Endodermal cell (in vitro differentiated cells): ENCODE measurements around the gene KIAA1755. TPM values are rescaled to one million over a fixed set of nuclear protein-coding genes. Genes with fewer than 3 reads are reported as not detected.
"Not testable (repeated sequence)": the region's sequence is repeated elsewhere in the genome, so short reads cannot be mapped to it uniquely, and the experiment has no call there.

Source experiments
- DNase-seq: peaks from one replicate; pipeline ENCODE4 v3.0.0-alpha.2; 2017
- H3K27ac ChIP-seq: 2 replicates; pipeline ENCODE4 v1.5.1; 2013; ENCODE audit warnings: mild to moderate bottlenecking, low read depth, low read length, moderate library complexity
- H3K27me3 ChIP-seq: 2 replicates; pipeline ENCODE4 v1.6.1; 2013; ENCODE audit warnings: mild to moderate bottlenecking, low read length, moderate library complexity; ENCODE audit not compliant: insufficient read depth, control insufficient read depth, poor library complexity, severe bottlenecking
- H3K36me3 ChIP-seq: 2 replicates; pipeline ENCODE4 v1.7.0; 2013; ENCODE audit warnings: mild to moderate bottlenecking, low read length, moderate library complexity; ENCODE audit not compliant: control insufficient read depth, insufficient read depth
- H3K4me1 ChIP-seq: one replicate; pipeline ENCODE4 v1.7.0; 2013; ENCODE audit warnings: low read length; ENCODE audit not compliant: control insufficient read depth, insufficient read depth
- H3K4me3 ChIP-seq: 2 replicates; pipeline ENCODE4 v1.5.1; 2013; ENCODE audit warnings: mild to moderate bottlenecking, low read length, moderate library complexity
- H3K9ac ChIP-seq: 2 replicates; pipeline ENCODE4 v1.6.1; 2013; ENCODE audit warnings: mild to moderate bottlenecking, low read length, moderate library complexity; ENCODE audit not compliant: poor library complexity, severe bottlenecking; ENCODE audit errors: extremely low read depth
- H3K9me3 ChIP-seq: 2 replicates; pipeline ENCODE4 v1.6.1; 2013; ENCODE audit warnings: mild to moderate bottlenecking, low read length, moderate library complexity; ENCODE audit not compliant: control insufficient read depth
- H3K27ac Mint-ChIP-seq: 2 replicates; pipeline ENCODE4 v1.8.0; 2020; ENCODE audit warnings: mixed read lengths
- H3K27me3 Mint-ChIP-seq: 2 replicates; pipeline ENCODE4 v1.8.0; 2021; ENCODE audit warnings: mild to moderate bottlenecking, mixed read lengths; ENCODE audit not compliant: insufficient read depth
- H3K36me3 Mint-ChIP-seq: 2 replicates; pipeline ENCODE4 v1.8.0; 2020; ENCODE audit warnings: low read depth, mixed read lengths
- H3K4me1 Mint-ChIP-seq: 2 replicates; pipeline ENCODE4 v1.8.0; 2020; ENCODE audit warnings: mixed read lengths
- H3K4me3 Mint-ChIP-seq: 2 replicates; pipeline ENCODE4 v1.8.0; 2020; ENCODE audit warnings: mild to moderate bottlenecking, moderate library complexity, mixed read lengths
- H3K9me3 Mint-ChIP-seq: 2 replicates; pipeline ENCODE4 v1.8.0; 2020; ENCODE audit warnings: mild to moderate bottlenecking, mixed read lengths
- WGBS, 2 experiments: methylation state at CpG; one replicate each; pipeline versions ENCODE4 v1.1.5 to v1.1.7; 2013; ENCODE audit warnings: missing lambda C conversion rate in 2 of 2, mixed read lengths in 1 of 2; ENCODE audit not compliant: insufficient coverage in 1 of 2, insufficient read length in 1 of 2; 5-methylcytosine and 5-hydroxymethylcytosine counted together
- total RNA-seq, 2 donors: library from RNA; stranded (reverse); fragmentation: NEBNext Ultra II Directional in 1 of 2; extraction: Animal tissue kit (Norgen Biotek cat#: 25700) in 1 of 2; gene quantifications; 2 replicates in 1 of 2; 3 replicates in 1 of 2; pipeline ENCODE4 v1.2.1, GENCODE V29; 2021
- TF ChIP-seq, protein P1 (sequence below): fragments of 200-600 bp; sonication (generic); conservative IDR thresholded peaks from 2 replicates; pipeline ENCODE4 v1.5.0; 2021; ENCODE audit warnings: antibody characterized with exemption, mild to moderate bottlenecking

The KIAA1755 gene
- total RNA-seq, 2 donors from 2014 or later: not detected

DNA sequence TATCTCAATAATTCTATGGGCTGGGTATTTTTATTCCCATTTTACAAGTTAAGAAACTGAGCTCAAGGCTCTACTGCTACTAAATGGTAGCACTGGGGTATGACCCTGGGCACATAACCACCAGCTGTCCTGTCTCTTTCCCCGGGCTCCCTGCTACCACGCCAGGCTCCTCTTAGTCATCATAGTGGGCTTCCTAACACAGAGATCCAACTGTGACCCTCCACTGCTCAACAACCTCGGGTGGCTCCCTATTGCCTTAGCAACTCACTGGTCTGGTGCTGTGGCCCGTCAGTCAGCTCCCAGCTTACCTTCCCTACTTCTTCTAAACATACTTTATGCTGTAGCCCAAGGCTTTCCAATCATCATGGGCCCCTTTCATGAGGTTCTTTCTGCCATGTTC lies 4.5 kb downstream of the KIAA1755 start:
- Histone ChIP-seq H3K27ac (no peak overlapping the region), H3K9me3 (no peaks in the 10 kb centered on the region), H3K4me1 (no peaks in the 10 kb centered on the region), H3K36me3 (no peaks in the 10 kb centered on the region), H3K4me3 (no peak overlapping the region), H3K9ac (no peak overlapping the region), H3K27me3 (peaks cover 22% of the 10 kb centered on the region)
- TF ChIP-seq, protein P1, sequence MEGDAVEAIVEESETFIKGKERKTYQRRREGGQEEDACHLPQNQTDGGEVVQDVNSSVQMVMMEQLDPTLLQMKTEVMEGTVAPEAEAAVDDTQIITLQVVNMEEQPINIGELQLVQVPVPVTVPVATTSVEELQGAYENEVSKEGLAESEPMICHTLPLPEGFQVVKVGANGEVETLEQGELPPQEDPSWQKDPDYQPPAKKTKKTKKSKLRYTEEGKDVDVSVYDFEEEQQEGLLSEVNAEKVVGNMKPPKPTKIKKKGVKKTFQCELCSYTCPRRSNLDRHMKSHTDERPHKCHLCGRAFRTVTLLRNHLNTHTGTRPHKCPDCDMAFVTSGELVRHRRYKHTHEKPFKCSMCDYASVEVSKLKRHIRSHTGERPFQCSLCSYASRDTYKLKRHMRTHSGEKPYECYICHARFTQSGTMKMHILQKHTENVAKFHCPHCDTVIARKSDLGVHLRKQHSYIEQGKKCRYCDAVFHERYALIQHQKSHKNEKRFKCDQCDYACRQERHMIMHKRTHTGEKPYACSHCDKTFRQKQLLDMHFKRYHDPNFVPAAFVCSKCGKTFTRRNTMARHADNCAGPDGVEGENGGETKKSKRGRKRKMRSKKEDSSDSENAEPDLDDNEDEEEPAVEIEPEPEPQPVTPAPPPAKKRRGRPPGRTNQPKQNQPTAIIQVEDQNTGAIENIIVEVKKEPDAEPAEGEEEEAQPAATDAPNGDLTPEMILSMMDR: no peak
- WGBS, 2 experiments: 86 to 92% methylated on average over 4 of the region's 4 CpGs
- Mint-ChIP-seq H3K36me3 (no peaks in the 10 kb centered on the region), H3K27ac (no peak overlapping the region), H3K9me3 (no peaks in the 10 kb centered on the region), H3K27me3 (peaks cover 19% of the 10 kb centered on the region), H3K4me3 (no peak overlapping the region), H3K4me1 (peaks cover 9% of the 10 kb centered on the region)
- DNase-seq: no peak

DNA sequence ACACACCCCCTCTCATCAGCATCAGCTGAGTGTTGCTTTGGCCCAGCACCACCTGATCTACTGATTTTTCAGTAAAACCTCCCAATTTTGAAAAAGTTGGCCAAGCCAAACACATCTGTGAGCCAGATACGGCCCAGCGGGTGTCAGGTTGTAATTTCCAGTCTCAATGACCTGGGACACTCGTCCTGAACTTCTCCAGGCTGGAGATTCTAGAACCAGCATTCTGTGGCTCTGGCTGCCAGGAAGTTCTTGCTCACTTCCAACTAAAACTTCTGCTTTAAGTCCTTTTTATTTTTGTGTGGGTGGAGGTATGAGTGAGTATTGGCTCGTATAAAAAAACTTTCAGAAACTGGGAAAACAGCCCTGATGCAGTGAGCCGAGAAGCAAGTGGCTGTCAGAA lies 5.1 kb downstream of the KIAA1755 start:
- Mint-ChIP-seq H3K9me3 (no peaks in the 10 kb centered on the region), H3K36me3 (no peaks in the 10 kb centered on the region), H3K4me1 (peaks cover 9% of the 10 kb centered on the region), H3K27me3 (peaks cover 14% of the 10 kb centered on the region), H3K4me3 (no peak overlapping the region), H3K27ac (no peak overlapping the region)
- H3K4me3 ChIP-seq: no peak overlapping the region
- DNase-seq: no peak
- WGBS, 2 experiments: 89 to 91% methylated on average over 5 of the region's 5 CpGs
- H3K9me3 ChIP-seq: no peaks in the 10 kb centered on the region
- TF ChIP-seq, protein P1: no peak
- no peaks in the 10 kb centered on the region for H3K4me1 ChIP-seq
- H3K27ac ChIP-seq: no peak overlapping the region
- H3K36me3 ChIP-seq: no peaks in the 10 kb centered on the region
- peaks cover 17% of the 10 kb centered on the region for H3K27me3 ChIP-seq
- no peak overlapping the region for H3K9ac ChIP-seq

DNA sequence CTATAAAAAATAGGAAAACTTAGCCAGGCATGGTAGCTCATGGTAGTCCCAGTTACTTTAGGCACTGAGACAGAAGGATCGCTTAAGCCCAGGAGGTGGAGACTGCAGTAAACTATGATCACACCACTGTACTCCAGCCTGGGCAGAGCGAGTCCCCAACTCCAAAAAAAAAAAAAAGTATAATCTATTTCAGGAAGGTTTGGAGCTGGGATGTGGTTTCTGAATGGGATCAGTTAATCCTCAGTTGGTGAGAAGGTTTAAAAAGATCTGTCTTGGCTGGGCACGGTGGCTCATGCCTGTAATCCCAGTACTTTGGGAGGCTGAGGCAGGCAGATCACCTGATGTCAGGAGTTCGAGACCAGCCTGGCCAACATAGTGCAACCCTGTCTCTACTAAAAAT lies 5.9 kb downstream of the KIAA1755 start:
- H3K36me3 Mint-ChIP-seq, H3K27ac ChIP-seq, H3K27me3 ChIP-seq, H3K36me3 ChIP-seq, H3K9me3 ChIP-seq, H3K9ac ChIP-seq, H3K9me3 Mint-ChIP-seq, H3K4me1 ChIP-seq, H3K4me3 Mint-ChIP-seq, H3K4me1 Mint-ChIP-seq, H3K27ac Mint-ChIP-seq, H3K4me3 ChIP-seq, DNase-seq, H3K27me3 Mint-ChIP-seq: not testable (repeated sequence)
- 98 to 100% methylated on average over 3 to 4 of the region's 4 CpGs for WGBS, 2 experiments

DNA sequence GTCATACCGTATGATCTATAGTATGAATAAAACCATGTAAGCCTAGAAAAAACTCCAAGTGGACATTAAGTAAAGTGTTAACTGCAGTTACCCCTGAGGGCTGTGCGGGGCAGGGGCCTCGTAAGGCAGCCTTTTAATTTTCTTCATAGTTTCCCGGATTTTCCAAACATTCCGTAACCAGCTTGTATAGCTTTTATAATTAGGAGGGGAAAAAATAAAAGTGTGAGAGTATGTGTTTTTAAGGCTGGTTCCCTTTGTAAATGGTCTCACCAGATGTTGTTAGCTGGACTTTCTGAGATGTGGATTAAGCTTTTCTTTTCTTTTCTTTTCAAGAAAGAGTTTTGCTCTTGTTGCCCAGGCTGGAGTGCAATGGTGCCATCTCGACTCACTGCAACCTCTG lies 7.0 kb downstream of the KIAA1755 start:
- no peaks in the 10 kb centered on the region for H3K27me3 ChIP-seq
- TF ChIP-seq, protein P1: no peak
- DNase-seq: no peak
- no peak overlapping the region for H3K4me3 ChIP-seq
- no peaks in the 10 kb centered on the region for H3K9me3 ChIP-seq
- peak overlapping the region; percentile 24 for H3K27ac ChIP-seq
- WGBS, 2 experiments: 92 to 95% methylated on average over 5 to 6 of the region's 6 CpGs
- peaks cover 2% of the 10 kb centered on the region for H3K27me3 Mint-ChIP-seq
- H3K4me3 Mint-ChIP-seq: no peak overlapping the region
- H3K27ac Mint-ChIP-seq: no peak overlapping the region
- H3K4me1 ChIP-seq: no peaks in the 10 kb centered on the region
- H3K36me3 ChIP-seq: no peaks in the 10 kb centered on the region
- no peaks in the 10 kb centered on the region for H3K9me3 Mint-ChIP-seq
- peaks cover 9% of the 10 kb centered on the region for H3K4me1 Mint-ChIP-seq
- no peaks in the 10 kb centered on the region for H3K36me3 Mint-ChIP-seq
- H3K9ac ChIP-seq: no peak overlapping the region
